ENCODE data around the gene ACSM2A.

- TF ChIP-seq CTCF (IDR thresholded peaks at IDR 0.05) (no peak), POLR2AphosphoS5 (IDR thresholded peaks at IDR 0.05; ENCODE audit: low read depth, low read length) (no peak), TCF7L2 (IDR thresholded peaks at IDR 0.05; ENCODE audit: low read depth, low read length) (no peak)
These were observed 33.4 kb downstream of the ACSM2A start for GRCh38 chr16:20484726-20485125.

Measured in Panc1 (cell line).